ENCODE data around the gene SRRM2.

SRRM2 gene

DNA sequence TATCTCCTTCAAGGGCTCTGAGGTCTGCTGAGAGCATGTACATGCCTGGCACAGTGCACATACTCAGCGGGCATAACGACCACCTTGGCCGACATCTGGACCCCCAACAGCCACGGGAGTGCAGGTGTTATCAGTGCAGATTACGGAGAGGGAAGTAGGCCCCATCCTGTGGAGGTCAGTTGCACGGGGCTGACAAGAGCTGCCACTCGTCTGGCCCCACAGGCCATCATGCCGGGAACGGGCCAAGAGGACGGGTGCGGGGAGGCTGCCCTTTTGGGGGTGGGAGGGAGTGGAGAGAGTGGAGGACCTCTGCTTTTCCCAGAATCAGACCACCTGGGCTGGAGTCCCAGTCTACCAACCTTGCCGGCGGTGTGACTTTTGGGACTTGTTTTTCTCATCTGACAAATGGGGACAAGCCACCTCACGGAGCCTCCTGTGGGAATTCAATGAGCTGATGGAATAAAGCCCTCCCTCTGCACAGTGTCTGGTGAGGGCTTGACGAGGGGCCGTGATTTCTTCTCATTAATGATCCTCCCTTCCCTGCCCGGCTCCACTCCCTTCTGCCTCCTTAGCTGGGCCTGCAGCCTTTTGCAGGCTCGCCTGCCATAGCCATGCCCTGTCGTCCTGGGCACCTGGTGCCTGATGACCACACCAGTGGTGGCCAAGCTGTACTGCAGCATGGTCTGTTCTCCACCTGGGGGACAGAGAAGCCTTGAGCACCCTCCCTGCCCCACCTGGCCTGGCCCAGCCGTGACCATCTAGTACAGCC is 30.3 kb downstream of the SRRM2 start:
- DNase-seq (ENCODE audit: low read depth in 2 of 2): no peak
- TF ChIP-seq, protein P1, sequence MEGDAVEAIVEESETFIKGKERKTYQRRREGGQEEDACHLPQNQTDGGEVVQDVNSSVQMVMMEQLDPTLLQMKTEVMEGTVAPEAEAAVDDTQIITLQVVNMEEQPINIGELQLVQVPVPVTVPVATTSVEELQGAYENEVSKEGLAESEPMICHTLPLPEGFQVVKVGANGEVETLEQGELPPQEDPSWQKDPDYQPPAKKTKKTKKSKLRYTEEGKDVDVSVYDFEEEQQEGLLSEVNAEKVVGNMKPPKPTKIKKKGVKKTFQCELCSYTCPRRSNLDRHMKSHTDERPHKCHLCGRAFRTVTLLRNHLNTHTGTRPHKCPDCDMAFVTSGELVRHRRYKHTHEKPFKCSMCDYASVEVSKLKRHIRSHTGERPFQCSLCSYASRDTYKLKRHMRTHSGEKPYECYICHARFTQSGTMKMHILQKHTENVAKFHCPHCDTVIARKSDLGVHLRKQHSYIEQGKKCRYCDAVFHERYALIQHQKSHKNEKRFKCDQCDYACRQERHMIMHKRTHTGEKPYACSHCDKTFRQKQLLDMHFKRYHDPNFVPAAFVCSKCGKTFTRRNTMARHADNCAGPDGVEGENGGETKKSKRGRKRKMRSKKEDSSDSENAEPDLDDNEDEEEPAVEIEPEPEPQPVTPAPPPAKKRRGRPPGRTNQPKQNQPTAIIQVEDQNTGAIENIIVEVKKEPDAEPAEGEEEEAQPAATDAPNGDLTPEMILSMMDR (IDR thresholded peaks at IDR 0.05; ENCODE audit: low read depth, low read length): no peak
- no peak overlapping the region for H3K4me3 ChIP-seq (replicated peaks in 1 of 2; ENCODE audit: low read depth in 2 of 2, low read length in 2 of 2)

DNA sequence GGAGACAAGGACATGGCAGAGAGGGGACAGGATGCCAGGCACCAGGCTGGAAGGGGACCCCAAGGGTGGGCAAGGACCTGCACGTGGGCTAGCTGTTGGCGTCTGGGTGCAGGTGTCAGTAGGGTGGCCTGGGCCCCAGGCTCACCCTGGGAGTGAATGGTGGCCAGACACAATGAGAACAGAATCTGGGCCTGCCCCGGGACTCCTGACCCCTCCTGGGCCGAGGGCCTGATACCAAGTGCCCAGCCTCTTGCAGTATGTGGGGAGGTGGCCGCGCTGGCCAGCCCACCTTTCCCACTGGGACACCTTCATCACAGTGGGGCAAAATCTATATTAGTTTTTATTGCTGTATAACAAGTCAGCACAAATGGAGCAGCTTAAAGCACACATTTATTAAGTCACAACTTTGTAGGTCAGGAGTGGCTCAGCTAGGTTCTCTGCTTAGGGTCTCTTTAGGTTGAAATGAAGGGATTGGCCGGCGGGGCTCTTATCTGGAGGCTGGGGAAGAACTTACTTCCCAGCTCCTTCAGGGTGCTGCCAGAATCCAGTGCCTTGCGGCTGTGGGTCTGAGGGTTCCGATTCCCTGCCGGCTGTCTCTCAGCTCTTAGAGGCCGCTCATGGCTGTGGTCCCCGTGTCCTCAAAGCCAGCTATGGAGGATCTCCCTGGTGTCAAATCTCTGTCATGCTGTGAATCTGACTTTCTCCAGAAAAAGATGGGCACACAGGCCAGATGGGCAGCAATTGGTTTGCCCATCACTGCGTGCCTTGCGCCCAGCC is 31.3 kb downstream of the SRRM2 start:
- DNase-seq (ENCODE audit: low read depth in 2 of 2): no peak
- TF ChIP-seq, protein P1 (IDR thresholded peaks at IDR 0.05; ENCODE audit: low read depth, low read length): no peak
- no peak overlapping the region for H3K4me3 ChIP-seq (replicated peaks in 1 of 2; ENCODE audit: low read depth in 2 of 2, low read length in 2 of 2)

DNA sequence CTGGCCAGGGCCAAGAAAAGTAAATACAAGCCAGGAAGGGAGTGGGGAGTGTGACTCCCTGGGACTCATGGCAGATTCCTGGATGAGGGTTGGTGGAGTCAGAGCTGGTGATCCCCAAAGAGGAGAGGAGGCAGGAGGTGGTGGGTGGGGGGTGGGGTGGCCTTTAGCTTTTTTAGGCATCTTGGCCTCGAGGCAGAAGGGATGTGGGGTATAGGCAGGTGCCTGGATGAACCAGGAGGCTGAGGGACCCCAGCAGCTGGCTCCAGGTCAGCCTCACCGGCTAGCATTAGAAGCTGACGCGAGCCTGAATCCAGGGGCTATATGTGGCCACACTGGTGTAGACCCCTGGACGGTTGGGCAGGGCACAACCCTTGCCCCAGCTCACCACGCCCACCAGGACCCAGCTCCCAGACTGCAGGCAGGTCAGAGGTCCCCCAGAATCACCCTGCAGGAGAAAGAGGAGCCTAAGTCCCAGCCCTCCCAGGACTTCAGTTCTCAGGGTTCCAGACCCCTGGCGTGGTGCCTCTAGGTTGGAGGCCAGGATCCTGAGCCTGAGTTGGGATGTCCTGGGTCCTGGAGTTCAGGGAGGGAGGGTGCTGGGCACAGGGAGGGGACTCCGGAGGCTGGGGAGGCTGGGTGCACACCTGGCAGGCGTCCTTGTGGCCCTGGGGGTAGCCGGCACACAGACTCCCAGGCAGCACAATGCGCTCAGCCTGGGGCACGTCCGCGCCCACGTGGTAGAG is 32.1 kb downstream of the SRRM2 start:
- no peak overlapping the region for H3K4me3 ChIP-seq (replicated peaks in 1 of 2; ENCODE audit: low read depth in 2 of 2, low read length in 2 of 2)
- no peak for DNase-seq (ENCODE audit: low read depth in 2 of 2)
- TF ChIP-seq, protein P1 (IDR thresholded peaks at IDR 0.05; ENCODE audit: low read depth, low read length): no peak

DNA sequence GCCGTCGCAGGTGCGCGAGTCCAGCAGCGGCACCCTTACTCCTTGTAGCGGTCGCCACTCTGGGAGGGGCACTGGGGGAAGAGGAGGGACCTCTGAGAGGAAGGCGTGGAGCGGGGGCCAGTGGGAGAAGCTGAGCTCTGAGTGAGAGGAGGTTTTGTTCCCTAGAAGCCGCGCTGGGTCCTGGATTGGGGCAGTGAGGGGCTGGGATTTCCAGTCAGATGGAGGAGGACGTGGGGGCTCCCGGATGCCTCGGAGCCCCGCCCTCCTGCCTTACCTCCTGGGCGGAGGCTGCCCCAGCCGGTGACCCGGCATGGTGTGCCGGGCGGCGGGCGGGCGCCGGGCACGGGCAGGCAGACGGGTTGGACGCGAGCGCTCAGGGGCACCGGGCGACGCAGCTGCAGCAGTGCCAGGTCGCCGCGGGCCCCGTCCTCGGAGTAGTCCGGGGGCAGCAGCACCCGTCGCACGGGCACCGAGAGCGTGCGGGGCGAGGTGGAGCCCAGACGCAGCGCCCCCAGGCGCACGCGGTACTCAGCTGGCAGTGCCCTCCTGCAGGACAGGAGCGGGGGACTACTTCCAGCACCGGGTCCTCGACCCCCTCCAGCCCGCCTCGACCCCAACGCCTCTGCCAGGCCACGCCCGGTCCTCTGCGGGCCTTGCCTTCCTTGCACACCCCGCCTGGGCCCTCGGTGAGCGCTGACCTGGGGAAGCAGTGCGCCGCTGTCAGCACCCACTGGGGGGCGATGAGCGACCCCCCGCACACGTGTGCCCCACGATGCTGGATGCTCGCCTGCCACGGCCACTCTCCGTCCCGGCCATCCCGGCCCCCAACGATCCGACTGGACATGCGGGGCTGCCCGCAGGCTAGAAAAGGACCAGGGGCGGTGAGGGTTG is 32.9 kb downstream of the SRRM2 start:
- no peak overlapping the region for H3K4me3 ChIP-seq (replicated peaks in 1 of 2; ENCODE audit: low read depth in 2 of 2, low read length in 2 of 2)
- TF ChIP-seq, protein P1 (IDR thresholded peaks at IDR 0.05; ENCODE audit: low read depth, low read length): no peak
- DNase-seq (ENCODE audit: low read depth in 2 of 2): no peak

DNA sequence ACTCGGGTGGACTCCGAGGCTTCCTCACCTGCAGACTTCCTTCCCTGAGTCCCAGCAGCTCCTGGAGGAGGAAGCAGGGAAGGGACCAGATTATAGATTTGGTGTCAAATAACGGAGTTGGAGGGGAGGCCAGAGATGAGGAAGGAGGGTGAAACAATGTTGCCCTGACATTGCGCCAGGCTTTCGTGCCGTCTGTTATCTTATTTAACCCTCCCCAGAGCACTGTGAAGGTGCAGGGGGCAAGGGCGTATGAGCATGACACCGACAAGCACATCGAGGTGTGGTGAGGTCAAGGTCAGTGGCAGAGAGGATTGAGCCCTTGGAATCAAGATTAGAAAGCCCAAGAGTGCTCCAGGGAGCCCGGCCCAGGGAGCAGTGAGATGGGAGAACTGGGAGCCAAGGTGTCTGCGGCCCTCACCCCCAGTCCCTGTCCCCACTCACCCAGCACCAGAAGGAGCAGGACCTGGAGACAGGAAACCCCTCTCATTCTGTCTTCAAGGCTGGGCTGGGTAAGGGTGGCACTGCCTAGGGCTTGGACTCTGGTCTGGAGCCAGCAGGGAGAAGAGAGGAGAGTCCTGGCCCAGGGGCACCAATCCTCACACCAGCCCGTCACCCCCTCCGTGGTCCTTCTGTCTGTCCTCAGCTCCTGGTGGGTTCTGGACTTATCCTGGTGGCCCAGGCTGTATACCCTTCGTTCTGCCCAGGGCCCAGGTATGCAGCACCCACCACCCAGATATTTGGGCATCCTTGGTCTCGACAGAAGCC is 33.8 kb downstream of the SRRM2 start:
- H3K4me3 ChIP-seq (replicated peaks in 1 of 2; ENCODE audit: low read depth in 2 of 2, low read length in 2 of 2): no peak overlapping the region
- TF ChIP-seq, protein P1 (IDR thresholded peaks at IDR 0.05; ENCODE audit: low read depth, low read length): no peak
- no peak for DNase-seq (ENCODE audit: low read depth in 2 of 2)
